HCT116 (cell line): ENCODE data around the gene OPCML.

Experiments used
- TF ChIP-seq, protein P1 (sequence below), 3 experiments: fragments of 200-600 bp in 1 of 3; sonication (generic) in 1 of 3; IDR thresholded peaks in 2 of 3; conservative IDR thresholded peaks in 1 of 3; 2 replicates each; pipeline ENCODE4 v1.5.1; 2012 to 2017; ENCODE audit warnings: low read depth in 2 of 3, low read length in 2 of 3, antibody characterized with exemption in 1 of 3, borderline replicate concordance in 1 of 3, control low read depth in 1 of 3, mild to moderate bottlenecking in 1 of 3, mixed read lengths in 1 of 3, mixed run types in 1 of 3, moderate library complexity in 1 of 3; ENCODE audit not compliant: insufficient read depth in 1 of 3
- TF ChIP-seq, protein P2 (sequence below): IDR thresholded peaks from 2 replicates; pipeline ENCODE4 v1.6.1; 2012

DNA sequence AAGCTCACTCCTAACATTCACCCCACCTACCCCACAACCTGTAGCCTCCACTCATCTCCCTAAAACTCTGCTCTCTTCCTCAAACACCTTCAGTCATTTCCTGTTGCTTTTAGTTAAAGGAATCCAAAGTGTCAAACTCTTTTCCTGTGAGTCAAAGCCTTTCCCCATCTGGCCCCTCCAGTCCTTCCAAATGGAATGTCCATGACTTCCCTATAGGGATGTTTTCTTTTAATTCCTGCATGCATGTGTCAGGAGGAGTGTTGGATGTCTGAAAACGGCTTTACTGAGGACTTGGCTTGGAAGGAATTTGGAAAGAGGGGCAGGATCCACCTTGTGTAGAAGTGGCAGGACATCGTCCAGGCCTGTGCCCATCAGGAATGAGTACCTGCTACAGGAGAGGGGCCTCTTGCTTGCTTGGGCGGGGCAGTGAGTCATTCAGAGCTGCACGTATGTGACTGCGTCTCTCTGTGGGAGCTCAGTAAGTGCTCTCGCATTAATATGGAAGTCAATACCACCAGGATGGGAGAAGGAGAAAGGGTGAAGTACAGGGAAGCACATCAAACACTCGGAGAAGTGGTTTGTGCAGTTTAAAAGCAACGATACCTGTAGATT is 491.9 kb downstream of the OPCML start:
- TF ChIP-seq, protein P1, sequence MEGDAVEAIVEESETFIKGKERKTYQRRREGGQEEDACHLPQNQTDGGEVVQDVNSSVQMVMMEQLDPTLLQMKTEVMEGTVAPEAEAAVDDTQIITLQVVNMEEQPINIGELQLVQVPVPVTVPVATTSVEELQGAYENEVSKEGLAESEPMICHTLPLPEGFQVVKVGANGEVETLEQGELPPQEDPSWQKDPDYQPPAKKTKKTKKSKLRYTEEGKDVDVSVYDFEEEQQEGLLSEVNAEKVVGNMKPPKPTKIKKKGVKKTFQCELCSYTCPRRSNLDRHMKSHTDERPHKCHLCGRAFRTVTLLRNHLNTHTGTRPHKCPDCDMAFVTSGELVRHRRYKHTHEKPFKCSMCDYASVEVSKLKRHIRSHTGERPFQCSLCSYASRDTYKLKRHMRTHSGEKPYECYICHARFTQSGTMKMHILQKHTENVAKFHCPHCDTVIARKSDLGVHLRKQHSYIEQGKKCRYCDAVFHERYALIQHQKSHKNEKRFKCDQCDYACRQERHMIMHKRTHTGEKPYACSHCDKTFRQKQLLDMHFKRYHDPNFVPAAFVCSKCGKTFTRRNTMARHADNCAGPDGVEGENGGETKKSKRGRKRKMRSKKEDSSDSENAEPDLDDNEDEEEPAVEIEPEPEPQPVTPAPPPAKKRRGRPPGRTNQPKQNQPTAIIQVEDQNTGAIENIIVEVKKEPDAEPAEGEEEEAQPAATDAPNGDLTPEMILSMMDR (IDR thresholded peaks at IDR 0.05 in 2 of 3, conservative IDR thresholded peaks at IDR 0.05 in 1 of 3; ENCODE audit: borderline replicate concordance in 1 of 3, insufficient read depth in 1 of 3, low read depth in 2 of 3, low read length in 2 of 3) = no peak
- TF ChIP-seq, protein P2, sequence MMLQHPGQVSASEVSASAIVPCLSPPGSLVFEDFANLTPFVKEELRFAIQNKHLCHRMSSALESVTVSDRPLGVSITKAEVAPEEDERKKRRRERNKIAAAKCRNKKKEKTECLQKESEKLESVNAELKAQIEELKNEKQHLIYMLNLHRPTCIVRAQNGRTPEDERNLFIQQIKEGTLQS = no peak
